ENCODE measurements around the gene SERINC4. TPM values are rescaled to one million over a fixed set of nuclear protein-coding genes. Genes with fewer than 3 reads are reported as not detected.
"Not testable (repeated sequence)": the region's sequence is repeated elsewhere in the genome, so short reads cannot be mapped to it uniquely, and the experiment has no call there.

SERINC4 gene
- 0.06 TPM for polyA plus RNA-seq (2013, experiment 1 of 2)
- 0.06 TPM for polyA plus RNA-seq (2013, experiment 2 of 2)

DNA sequence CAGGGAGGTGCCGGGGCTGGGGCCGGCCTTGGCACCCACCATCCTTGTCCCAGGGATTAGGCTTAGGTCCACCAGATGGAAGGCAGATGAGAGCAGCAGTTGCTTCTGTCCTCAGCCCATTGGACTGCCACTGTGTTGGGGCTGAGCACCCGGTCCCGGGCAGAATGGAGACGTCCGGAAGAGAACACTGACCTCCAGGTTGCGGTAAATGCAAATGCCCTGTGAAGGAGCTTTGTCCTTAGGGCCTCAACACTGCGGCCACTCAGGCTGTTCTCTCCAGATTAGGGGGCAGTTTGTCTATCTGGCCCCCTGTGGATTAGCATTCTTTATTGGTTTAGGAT is at the start of gene SERINC4:
SERINC4 (minus strand) TSS at position 276 of the 341 bp plus-strand sequence; CDS start at position 42, 234 bp downstream.
- Histone ChIP-seq H3K18ac (ENCODE audit: low read length) (peak within 1 kb of the TSS; percentile 73), H3K4me2 (ENCODE audit: insufficient read depth, low read length, poor library complexity, severe bottlenecking) (peak within 1 kb of the TSS; percentile 74), H2BK120ac (ENCODE audit: low read depth, low read length) (no peak within 1 kb of the TSS), H2BK5ac (ENCODE audit: low read length) (no peak within 1 kb of the TSS), H3K4me3 (ENCODE audit: low read length in 2 of 2) (peak within 1 kb of the TSS; percentile 82 to 95), H3K14ac (ENCODE audit: low read length) (peak within 1 kb of the TSS; percentile 72), H2BK12ac (ENCODE audit: low read length) (no peak within 1 kb of the TSS), H3K36me3 (replicated peaks in 1 of 2; ENCODE audit: control insufficient read depth in 2 of 2, insufficient read depth in 2 of 2, low read length in 2 of 2) (peaks cover 33 to 85% of the 10 kb centered on the region in 2 donors), H3K4ac (ENCODE audit: low read length) (no peak within 1 kb of the TSS), H3K9me3 (replicated peaks in 1 of 2; ENCODE audit: control insufficient read depth in 2 of 2, insufficient read depth in 1 of 2, low read depth in 1 of 2, low read length in 2 of 2) (no peaks in the 10 kb centered on the region), H2BK15ac (ENCODE audit: low read length) (no peak within 1 kb of the TSS), H3K9ac (ENCODE audit: low read depth, low read length, poor library complexity) (peak within 1 kb of the TSS; percentile 71), H4K8ac (ENCODE audit: low read depth, low read length) (no peak within 1 kb of the TSS), H3K4me1 (ENCODE audit: control insufficient read depth in 2 of 2, insufficient read depth in 1 of 2, low read depth in 1 of 2, low read length in 2 of 2) (peaks cover 5 to 6% of the 10 kb centered on the region in 2 donors), H3K27ac (replicated peaks; ENCODE audit: low read length) (peak within 1 kb of the TSS; percentile 86), H3K27me3 (ENCODE audit: control insufficient read depth in 3 of 3, insufficient read depth in 3 of 3, low read depth in 1 of 3, low read length in 3 of 3) (no peaks in the 10 kb centered on the region), H4K91ac (ENCODE audit: low read depth, low read length, poor library complexity) (no peak within 1 kb of the TSS), H2AFZ (ENCODE audit: low read length) (peak within 1 kb of the TSS; percentile 77), H3K23ac (ENCODE audit: low read depth, low read length, poor library complexity) (peak within 1 kb of the TSS; percentile 52), H2AK5ac (ENCODE audit: low read depth, low read length) (peak within 1 kb of the TSS; percentile 12), H3K79me1 (ENCODE audit: low read depth, low read length) (peaks cover 3% of the 10 kb centered on the region)
- no CpG with 5 or more reads among the region's 8 CpGs for WGBS, 2 donors (ENCODE audit: extremely low coverage in 2 of 2, insufficient read length in 2 of 2, insufficient replicate concordance in 1 of 2)
- DNase-seq (ENCODE audit: low spot score) = no peak

DNA sequence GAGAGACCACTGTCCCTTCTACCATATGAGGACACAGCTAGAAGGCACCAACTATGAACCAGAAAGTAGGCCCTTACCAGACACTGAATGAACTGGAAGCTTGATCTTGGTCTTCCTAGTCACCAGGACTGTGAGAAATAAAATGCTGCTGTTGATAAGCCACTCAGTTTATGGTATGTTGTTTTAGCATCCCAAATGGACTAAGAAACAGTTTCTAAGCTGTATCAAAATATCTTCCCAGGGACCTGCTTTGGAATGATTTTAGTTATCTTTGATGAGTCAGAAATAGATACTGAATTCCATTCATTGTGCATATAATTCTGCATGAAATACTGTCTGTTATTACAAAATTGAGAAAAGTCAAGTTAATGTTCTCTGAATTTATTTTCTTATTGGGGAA is 45.4 kb upstream of the SERINC4 start:
- no peak overlapping the region for H3K4me2 ChIP-seq (ENCODE audit: insufficient read depth, low read length, poor library complexity, severe bottlenecking)
- no peaks in the 10 kb centered on the region for H3K79me1 ChIP-seq (ENCODE audit: low read depth, low read length)
- peaks cover 2 to 74% of the 10 kb centered on the region in 2 donors for H3K36me3 ChIP-seq (replicated peaks in 1 of 2; ENCODE audit: control insufficient read depth in 2 of 2, insufficient read depth in 2 of 2, low read length in 2 of 2)
- H4K8ac ChIP-seq (ENCODE audit: low read depth, low read length) = no peak overlapping the region
- no peaks in the 10 kb centered on the region for H3K27me3 ChIP-seq (ENCODE audit: control insufficient read depth in 3 of 3, insufficient read depth in 3 of 3, low read depth in 1 of 3, low read length in 3 of 3)
- no peak overlapping the region for H2BK120ac ChIP-seq (ENCODE audit: low read depth, low read length)
- H2AK5ac ChIP-seq (ENCODE audit: low read depth, low read length) = no peak overlapping the region
- no peak overlapping the region for H3K18ac ChIP-seq (ENCODE audit: low read length)
- H3K14ac ChIP-seq (ENCODE audit: low read length) = no peak overlapping the region
- H2BK12ac ChIP-seq (ENCODE audit: low read length) = no peak overlapping the region
- H2AFZ ChIP-seq (ENCODE audit: low read length) = no peak overlapping the region
- H3K23ac ChIP-seq (ENCODE audit: low read depth, low read length, poor library complexity) = no peak overlapping the region
- H3K9me3 ChIP-seq (replicated peaks in 1 of 2; ENCODE audit: control insufficient read depth in 2 of 2, insufficient read depth in 1 of 2, low read depth in 1 of 2, low read length in 2 of 2) = no peaks in the 10 kb centered on the region
- DNase-seq (ENCODE audit: low spot score) = no peak
- no peak overlapping the region for H4K91ac ChIP-seq (ENCODE audit: low read depth, low read length, poor library complexity)
- H3K4me1 ChIP-seq (ENCODE audit: control insufficient read depth in 2 of 2, insufficient read depth in 1 of 2, low read depth in 1 of 2, low read length in 2 of 2) = no peaks in the 10 kb centered on the region
- H3K27ac ChIP-seq (replicated peaks; ENCODE audit: low read length) = no peak overlapping the region
- H3K4me3 ChIP-seq (ENCODE audit: low read length in 2 of 2) = no peak overlapping the region
- no peak overlapping the region for H3K9ac ChIP-seq (ENCODE audit: low read depth, low read length, poor library complexity)
- H3K4ac ChIP-seq (ENCODE audit: low read length) = no peak overlapping the region
- no peak overlapping the region for H2BK15ac ChIP-seq (ENCODE audit: low read length)
- H2BK5ac ChIP-seq (ENCODE audit: low read length) = no peak overlapping the region

DNA sequence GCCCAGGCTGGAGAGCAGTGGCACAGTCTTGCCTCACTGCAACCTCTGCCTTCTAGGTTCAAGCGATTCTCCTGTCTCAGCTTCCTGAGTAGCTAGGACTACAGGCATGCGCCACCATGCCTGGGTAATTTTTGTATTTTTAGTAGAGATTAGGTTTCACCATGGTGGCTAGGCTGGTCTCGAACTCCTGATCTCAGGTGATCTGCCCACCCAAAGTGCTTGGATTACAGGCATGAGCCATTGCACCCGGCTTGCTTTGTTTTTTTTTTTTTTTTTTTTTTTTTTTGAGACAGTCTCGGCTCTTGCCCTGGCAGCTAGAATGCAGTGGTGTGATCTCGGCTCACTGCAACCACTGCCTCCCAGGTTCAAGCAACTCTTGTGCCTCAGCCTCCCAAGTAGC is 32.5 kb upstream of the SERINC4 start:
- not testable (repeated sequence) for H3K79me1 ChIP-seq (ENCODE audit: low read depth, low read length); DNase-seq (ENCODE audit: low spot score); H2BK5ac ChIP-seq (ENCODE audit: low read length); H3K9me3 ChIP-seq (replicated peaks in 1 of 2; ENCODE audit: control insufficient read depth in 2 of 2, insufficient read depth in 1 of 2, low read depth in 1 of 2, low read length in 2 of 2); H3K4ac ChIP-seq (ENCODE audit: low read length); H2AFZ ChIP-seq (ENCODE audit: low read length); H3K4me3 ChIP-seq (ENCODE audit: low read length in 2 of 2); H2BK15ac ChIP-seq (ENCODE audit: low read length); H2AK5ac ChIP-seq (ENCODE audit: low read depth, low read length); H4K8ac ChIP-seq (ENCODE audit: low read depth, low read length); H3K27me3 ChIP-seq (ENCODE audit: control insufficient read depth in 3 of 3, insufficient read depth in 3 of 3, low read depth in 1 of 3, low read length in 3 of 3); H3K4me1 ChIP-seq (ENCODE audit: control insufficient read depth in 2 of 2, insufficient read depth in 1 of 2, low read depth in 1 of 2, low read length in 2 of 2); H2BK120ac ChIP-seq (ENCODE audit: low read depth, low read length); H3K18ac ChIP-seq (ENCODE audit: low read length); H3K14ac ChIP-seq (ENCODE audit: low read length); H3K9ac ChIP-seq (ENCODE audit: low read depth, low read length, poor library complexity); H3K4me2 ChIP-seq (ENCODE audit: insufficient read depth, low read length, poor library complexity, severe bottlenecking); H3K23ac ChIP-seq (ENCODE audit: low read depth, low read length, poor library complexity); H3K27ac ChIP-seq (replicated peaks; ENCODE audit: low read length); H2BK12ac ChIP-seq (ENCODE audit: low read length); H4K91ac ChIP-seq (ENCODE audit: low read depth, low read length, poor library complexity)
- no CpG with 5 or more reads among the region's 6 CpGs for WGBS, 2 donors (ENCODE audit: extremely low coverage in 2 of 2, insufficient read length in 2 of 2, insufficient replicate concordance in 1 of 2)
- H3K36me3 ChIP-seq (replicated peaks in 1 of 2; ENCODE audit: control insufficient read depth in 2 of 2, insufficient read depth in 2 of 2, low read length in 2 of 2) = peaks cover 8 to 68% of the 10 kb centered on the region in 2 donors

DNA sequence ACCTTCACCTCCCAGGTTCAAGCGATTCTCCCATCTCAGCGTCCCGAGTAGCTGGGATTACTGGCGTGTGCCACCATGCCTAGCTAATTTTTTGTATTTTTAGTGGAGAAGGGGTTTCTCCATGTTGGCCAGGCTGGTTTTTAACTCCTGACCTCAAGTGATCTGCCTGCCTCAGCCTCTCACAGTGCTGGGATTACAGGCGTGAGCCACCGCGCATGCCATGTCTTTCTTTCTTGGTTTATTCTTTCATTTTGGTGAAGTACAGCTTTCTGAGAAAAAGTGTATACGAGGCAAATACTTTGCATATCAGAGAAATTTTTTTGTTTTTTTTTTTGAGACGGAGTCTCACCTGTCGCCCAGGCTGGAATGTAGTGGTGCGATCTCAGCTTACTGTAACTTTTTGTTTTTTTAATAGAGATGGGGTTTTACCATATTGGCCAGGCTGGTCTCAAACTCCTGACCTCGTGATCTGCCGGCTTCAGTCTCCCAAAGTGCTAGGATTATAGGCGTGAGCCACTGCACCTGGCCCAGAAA is 31.6 kb upstream of the SERINC4 start:
- peaks cover 7 to 59% of the 10 kb centered on the region in 2 donors for H3K36me3 ChIP-seq (replicated peaks in 1 of 2; ENCODE audit: control insufficient read depth in 2 of 2, insufficient read depth in 2 of 2, low read length in 2 of 2)
- H2AFZ ChIP-seq (ENCODE audit: low read length); H2BK5ac ChIP-seq (ENCODE audit: low read length); DNase-seq (ENCODE audit: low spot score); H3K9ac ChIP-seq (ENCODE audit: low read depth, low read length, poor library complexity); H3K14ac ChIP-seq (ENCODE audit: low read length); H2BK12ac ChIP-seq (ENCODE audit: low read length); H3K18ac ChIP-seq (ENCODE audit: low read length); H2AK5ac ChIP-seq (ENCODE audit: low read depth, low read length); H2BK120ac ChIP-seq (ENCODE audit: low read depth, low read length); H3K9me3 ChIP-seq (replicated peaks in 1 of 2; ENCODE audit: control insufficient read depth in 2 of 2, insufficient read depth in 1 of 2, low read depth in 1 of 2, low read length in 2 of 2); H2BK15ac ChIP-seq (ENCODE audit: low read length); H3K4me2 ChIP-seq (ENCODE audit: insufficient read depth, low read length, poor library complexity, severe bottlenecking); H4K91ac ChIP-seq (ENCODE audit: low read depth, low read length, poor library complexity); H3K27me3 ChIP-seq (ENCODE audit: control insufficient read depth in 3 of 3, insufficient read depth in 3 of 3, low read depth in 1 of 3, low read length in 3 of 3); H3K27ac ChIP-seq (replicated peaks; ENCODE audit: low read length); H4K8ac ChIP-seq (ENCODE audit: low read depth, low read length); H3K4me1 ChIP-seq (ENCODE audit: control insufficient read depth in 2 of 2, insufficient read depth in 1 of 2, low read depth in 1 of 2, low read length in 2 of 2); H3K4me3 ChIP-seq (ENCODE audit: low read length in 2 of 2); H3K79me1 ChIP-seq (ENCODE audit: low read depth, low read length); H3K4ac ChIP-seq (ENCODE audit: low read length); H3K23ac ChIP-seq (ENCODE audit: low read depth, low read length, poor library complexity): not testable (repeated sequence)
- WGBS, 2 donors (ENCODE audit: extremely low coverage in 2 of 2, insufficient read length in 2 of 2, insufficient replicate concordance in 1 of 2) = no CpG with 5 or more reads among the region's 14 CpGs

Data from neuronal stem cell (in vitro differentiated cells).